Activated naive CD8-positive, alpha-beta T cell (primary cell): ENCODE results near the gene HIVEP3.

Experiments
- H3K27ac Mint-ChIP-seq: one replicate; pipeline ENCODE4 v1.8.0; 2021; ENCODE audit warnings: mixed read lengths
- H3K27me3 Mint-ChIP-seq: one replicate; pipeline ENCODE4 v1.8.0; 2021; ENCODE audit warnings: mixed read lengths
- H3K36me3 Mint-ChIP-seq: one replicate; pipeline ENCODE4 v1.8.0; 2021; ENCODE audit warnings: mixed read lengths
- H3K4me1 Mint-ChIP-seq: one replicate; pipeline ENCODE4 v1.8.0; 2021; ENCODE audit warnings: low read depth, mixed read lengths
- H3K4me3 Mint-ChIP-seq: one replicate; pipeline ENCODE4 v1.8.0; 2021; ENCODE audit warnings: mild to moderate bottlenecking, mixed read lengths
- H3K9me3 Mint-ChIP-seq: one replicate; pipeline ENCODE4 v1.8.0; 2021; ENCODE audit warnings: low read depth, mixed read lengths

The HIVEP3 gene

DNA sequence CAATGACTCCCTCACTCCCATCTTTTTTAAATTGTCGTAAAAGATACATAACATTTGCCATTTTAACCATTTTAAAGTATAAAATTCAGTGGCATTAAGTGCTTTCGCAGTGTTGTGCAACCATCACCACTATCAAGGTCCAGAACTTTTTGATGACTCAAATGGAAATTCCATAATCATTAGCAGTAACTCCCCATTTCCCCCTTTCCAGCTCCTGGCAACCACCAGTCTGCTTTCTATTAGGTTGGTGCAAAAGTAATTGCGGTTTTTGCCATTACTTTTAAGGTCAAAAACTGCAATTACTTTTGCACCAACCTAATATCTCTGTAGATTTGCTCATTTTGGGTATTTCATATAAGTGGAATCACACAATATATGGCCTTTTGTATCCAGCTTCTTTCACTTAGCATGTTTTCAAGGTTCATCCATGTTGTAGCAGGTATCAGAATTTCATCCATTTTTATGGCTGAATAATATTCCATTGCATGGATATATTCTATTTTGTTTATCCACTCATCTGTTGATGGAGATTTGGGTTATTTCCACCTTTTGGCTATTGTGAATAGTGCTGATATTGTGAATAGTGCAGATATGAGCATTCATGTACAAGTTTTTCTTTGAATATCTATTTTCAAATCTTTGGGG, 159.7 kb downstream of the HIVEP3 start:
- Mint-ChIP-seq H3K4me3 (no peak overlapping the region), H3K9me3 (no peaks in the 10 kb centered on the region), H3K27ac (no peak overlapping the region), H3K4me1 (peaks cover 30% of the 10 kb centered on the region), H3K27me3 (no peaks in the 10 kb centered on the region), H3K36me3 (peaks cover 4% of the 10 kb centered on the region)

DNA sequence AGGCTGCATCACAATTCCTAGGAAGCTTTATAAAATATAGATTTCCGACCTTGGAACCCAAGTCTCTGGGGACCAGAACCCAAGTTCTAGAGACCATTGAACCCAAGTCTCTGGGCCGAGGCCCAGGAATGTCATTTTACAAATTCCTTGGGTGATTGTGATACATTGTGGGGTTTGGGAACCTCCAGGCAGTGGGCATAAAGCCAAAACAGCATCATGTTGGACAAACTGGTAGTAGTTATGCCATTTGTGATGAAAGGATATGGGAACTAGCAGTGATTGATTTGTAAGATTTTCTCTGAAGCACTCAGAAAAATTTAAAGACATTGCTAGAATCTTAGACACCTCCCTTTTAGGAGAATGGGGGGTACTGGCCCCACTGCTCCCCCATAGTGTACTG, 160.2 kb downstream of the HIVEP3 start:
- H3K27me3 Mint-ChIP-seq, result no peaks in the 10 kb centered on the region
- H3K36me3 Mint-ChIP-seq, result peaks cover 4% of the 10 kb centered on the region
- peaks cover 35% of the 10 kb centered on the region for H3K4me1 Mint-ChIP-seq
- no peaks in the 10 kb centered on the region for H3K9me3 Mint-ChIP-seq
- no peak overlapping the region for H3K4me3 Mint-ChIP-seq
- no peak overlapping the region for H3K27ac Mint-ChIP-seq

DNA sequence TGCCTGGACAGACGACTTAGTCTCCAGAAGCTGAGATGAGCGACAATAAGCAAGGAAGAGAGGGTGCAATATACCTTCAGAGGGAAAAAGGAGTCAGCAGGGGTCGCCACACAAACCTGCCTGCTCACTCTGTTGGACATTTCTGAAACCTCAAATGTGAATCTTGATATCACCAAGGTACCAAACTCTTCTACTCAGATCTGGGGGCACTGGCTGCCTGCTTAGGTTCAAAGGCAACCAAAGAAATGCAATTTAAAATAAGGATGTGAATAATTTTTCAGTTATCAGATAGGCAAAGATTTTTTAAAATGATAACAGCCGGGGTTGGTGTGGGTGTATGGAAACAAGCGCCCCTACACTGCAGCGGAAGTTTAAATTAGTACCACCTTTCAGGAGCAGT, 164.2 kb downstream of the HIVEP3 start:
- H3K27me3 Mint-ChIP-seq, result no peaks in the 10 kb centered on the region
- H3K4me3 Mint-ChIP-seq, result peak overlapping the region; percentile 34
- peaks cover 71% of the 10 kb centered on the region for H3K4me1 Mint-ChIP-seq
- peak overlapping the region; percentile 75 for H3K27ac Mint-ChIP-seq
- peaks cover 2% of the 10 kb centered on the region for H3K36me3 Mint-ChIP-seq
- no peaks in the 10 kb centered on the region for H3K9me3 Mint-ChIP-seq

DNA sequence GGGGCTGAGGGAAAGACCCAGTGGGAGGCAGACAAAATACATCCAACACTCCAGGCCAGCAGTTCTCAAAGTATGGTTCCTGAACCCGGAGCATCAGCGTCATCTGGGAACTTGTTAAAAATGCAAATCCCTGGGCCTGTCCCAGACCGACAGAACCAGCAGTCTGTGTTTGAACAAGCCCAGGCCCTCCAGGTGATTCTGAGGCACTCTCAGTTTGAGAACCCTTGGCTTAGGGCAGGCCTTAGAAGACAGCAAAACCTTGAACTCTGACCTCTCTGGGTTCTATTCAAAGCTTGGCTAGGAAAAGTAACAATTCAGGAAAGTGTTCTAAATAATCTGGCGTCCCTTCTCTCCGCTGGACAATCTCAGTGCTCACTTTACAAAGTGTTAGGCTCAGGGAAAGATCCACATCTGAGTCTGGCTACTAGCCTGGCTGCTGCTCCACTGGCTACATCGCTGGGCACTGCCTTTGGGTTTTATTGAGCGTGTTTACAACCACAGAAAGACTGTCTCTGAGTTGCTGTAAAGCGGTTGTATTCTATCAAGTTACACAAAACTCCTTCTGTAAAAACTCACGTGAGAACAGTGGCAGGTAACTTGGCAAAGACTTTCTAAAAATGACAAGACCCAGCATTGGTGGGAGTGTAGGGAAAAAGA, 166.1 kb downstream of the HIVEP3 start:
- no peaks in the 10 kb centered on the region for H3K9me3 Mint-ChIP-seq
- H3K4me3 Mint-ChIP-seq, result peak overlapping the region; percentile 44
- H3K27me3 Mint-ChIP-seq, result no peaks in the 10 kb centered on the region
- H3K4me1 Mint-ChIP-seq, result peaks cover 76% of the 10 kb centered on the region
- no peaks in the 10 kb centered on the region for H3K36me3 Mint-ChIP-seq
- peak overlapping the region; percentile 85 for H3K27ac Mint-ChIP-seq

DNA sequence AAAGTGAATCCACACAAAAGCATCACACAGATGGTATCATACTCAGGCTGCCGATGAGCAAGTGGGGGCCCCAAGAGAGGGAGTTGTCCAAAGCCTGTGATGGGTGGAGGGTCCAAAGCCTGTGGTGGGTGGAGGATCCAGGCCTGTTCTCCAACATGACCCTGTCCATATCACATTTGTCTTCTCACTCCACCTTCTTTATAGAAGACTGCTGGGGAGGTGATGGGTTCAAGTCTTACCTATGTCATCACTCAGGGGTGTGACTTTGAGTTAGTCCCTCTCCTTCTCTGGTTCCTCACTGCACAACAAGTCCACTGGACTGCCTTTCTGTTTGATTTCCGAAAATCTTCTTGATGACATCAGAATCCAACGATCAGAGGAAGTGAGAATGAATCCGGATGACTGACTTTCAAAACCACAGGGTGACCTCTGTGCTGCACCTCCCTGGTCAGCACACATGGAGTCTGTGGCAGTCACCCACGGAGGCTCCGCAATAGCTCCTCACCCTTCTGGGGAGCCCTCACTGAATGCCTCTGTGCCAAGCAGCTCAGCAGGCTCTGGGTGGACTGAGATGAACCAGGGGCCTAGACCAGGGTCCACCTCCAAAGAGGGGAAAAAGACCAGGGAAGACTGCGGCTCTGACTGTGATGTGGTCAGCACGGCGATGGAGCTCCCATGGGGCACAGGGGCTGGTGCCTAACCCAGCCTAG, 166.8 kb downstream of the HIVEP3 start:
- no peaks in the 10 kb centered on the region for H3K36me3 Mint-ChIP-seq
- no peaks in the 10 kb centered on the region for H3K9me3 Mint-ChIP-seq
- H3K4me3 Mint-ChIP-seq, result peak overlapping the region; percentile 60
- no peaks in the 10 kb centered on the region for H3K27me3 Mint-ChIP-seq
- peak overlapping the region; percentile 85 for H3K27ac Mint-ChIP-seq
- H3K4me1 Mint-ChIP-seq, result peaks cover 77% of the 10 kb centered on the region

DNA sequence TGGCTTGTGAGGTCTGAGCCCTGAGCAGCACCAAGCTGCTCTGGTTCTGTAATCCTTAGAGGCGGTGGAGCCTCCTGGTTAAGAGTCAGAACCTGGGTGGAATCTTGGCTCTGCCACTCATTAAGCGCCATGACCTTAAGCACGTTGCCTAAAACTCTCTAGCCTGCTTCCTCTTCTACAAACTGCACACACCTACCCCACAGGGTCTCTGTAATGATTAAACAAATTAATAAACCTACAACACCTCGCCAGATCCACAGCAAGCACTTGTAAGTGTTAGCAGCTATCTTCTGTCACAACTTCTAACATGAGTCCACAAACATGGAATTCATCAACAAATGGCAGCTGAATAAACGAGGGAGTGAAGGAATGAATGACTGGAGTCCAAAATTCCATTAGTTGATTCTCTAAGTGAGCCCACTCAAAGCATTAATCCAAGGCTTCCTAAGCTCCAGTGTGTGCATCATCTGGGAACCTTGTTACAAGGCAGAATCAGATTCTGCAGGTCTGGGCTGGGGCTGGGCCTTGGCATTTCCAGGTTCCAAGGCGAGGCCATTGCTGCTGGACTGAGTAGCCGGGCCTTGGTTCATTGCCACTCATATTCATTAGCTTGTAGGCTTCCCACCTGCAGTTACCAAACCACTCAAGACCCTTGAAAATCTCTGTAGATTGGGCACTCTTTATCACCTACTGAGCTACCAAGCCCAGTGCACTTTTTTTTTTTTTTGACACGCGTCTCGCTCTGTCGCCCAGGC, 168.6 kb downstream of the HIVEP3 start:
- Mint-ChIP-seq H3K9me3 (no peaks in the 10 kb centered on the region), H3K4me3 (peak overlapping the region; percentile 60), H3K27me3 (no peaks in the 10 kb centered on the region), H3K27ac (peak overlapping the region; percentile 71), H3K36me3 (no peaks in the 10 kb centered on the region), H3K4me1 (peaks cover 73% of the 10 kb centered on the region)

DNA sequence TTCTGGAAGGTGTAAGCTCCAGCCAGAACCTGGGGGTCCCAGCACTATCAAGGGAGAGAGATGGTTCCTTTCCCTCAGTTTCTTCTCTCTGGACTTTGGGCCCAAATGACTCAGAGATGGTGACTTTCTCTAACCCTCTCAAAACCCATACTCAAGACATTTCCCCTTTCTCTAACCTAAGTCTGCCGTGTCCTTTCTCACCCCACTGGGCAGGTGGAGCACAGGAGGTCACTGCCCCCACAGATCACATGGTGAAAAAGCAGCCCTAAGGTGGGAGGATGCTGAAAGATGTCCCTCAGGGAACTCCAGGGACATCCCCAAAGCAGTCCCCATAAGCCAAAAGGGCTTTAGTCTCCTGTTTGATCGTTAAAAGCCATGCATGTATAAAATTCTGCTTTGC, 173.7 kb downstream of the HIVEP3 start:
- Mint-ChIP-seq H3K9me3 (no peaks in the 10 kb centered on the region), H3K27ac (peak overlapping the region; percentile 43), H3K4me1 (peaks cover 73% of the 10 kb centered on the region), H3K27me3 (no peaks in the 10 kb centered on the region), H3K4me3 (no peak overlapping the region), H3K36me3 (no peaks in the 10 kb centered on the region)

DNA sequence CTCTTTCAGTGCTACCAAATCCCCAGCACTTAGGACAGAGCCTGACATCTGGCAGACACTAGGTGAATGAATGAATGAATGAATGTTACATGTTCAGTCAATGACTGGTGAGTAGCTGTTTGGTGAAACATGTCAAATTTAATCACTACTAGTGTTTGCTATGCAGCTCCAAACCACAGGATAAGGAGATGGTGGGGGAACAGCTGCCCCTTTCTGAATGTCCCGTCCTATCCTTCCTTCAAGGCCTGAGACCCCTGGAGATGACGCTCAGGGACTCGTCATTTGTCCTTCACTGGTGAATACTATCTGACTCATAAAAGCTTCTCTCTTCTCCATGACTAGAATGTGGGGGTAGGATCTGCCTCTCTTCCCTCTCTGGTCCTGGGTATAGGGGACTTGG, 175.4 kb downstream of the HIVEP3 start:
- peak overlapping the region; percentile 64 for H3K4me3 Mint-ChIP-seq

DNA sequence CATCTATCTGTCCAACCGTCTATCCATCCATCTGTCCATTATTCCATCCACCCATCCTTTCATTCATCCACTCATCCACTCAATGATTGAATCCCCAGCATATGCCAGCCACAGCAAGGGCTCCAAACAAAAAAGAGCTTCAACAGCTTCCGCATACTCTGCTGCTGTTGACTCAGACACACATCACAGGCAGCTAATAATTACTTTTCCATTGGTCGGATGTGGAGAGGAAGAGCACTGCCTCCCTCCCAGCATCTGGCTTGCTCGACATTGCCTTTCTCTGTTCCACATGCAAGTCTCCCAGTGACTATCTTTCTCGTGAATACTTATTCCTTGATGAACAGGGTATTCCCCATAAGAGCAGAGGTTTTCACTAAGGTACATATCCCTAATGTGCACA, 176.5 kb downstream of the HIVEP3 start:
- Mint-ChIP-seq H3K27ac (peak overlapping the region; percentile 90), H3K27me3 (no peaks in the 10 kb centered on the region), H3K9me3 (no peaks in the 10 kb centered on the region), H3K36me3 (no peaks in the 10 kb centered on the region), H3K4me1 (peaks cover 84% of the 10 kb centered on the region), H3K4me3 (peak overlapping the region; percentile 46)

More for the DNA sequence above, 175.4 kb downstream of the HIVEP3 start:
- Mint-ChIP-seq H3K36me3 (no peaks in the 10 kb centered on the region), H3K27me3 (no peaks in the 10 kb centered on the region), H3K9me3 (no peaks in the 10 kb centered on the region), H3K4me1 (peaks cover 76% of the 10 kb centered on the region), H3K27ac (peak overlapping the region; percentile 90)

DNA sequence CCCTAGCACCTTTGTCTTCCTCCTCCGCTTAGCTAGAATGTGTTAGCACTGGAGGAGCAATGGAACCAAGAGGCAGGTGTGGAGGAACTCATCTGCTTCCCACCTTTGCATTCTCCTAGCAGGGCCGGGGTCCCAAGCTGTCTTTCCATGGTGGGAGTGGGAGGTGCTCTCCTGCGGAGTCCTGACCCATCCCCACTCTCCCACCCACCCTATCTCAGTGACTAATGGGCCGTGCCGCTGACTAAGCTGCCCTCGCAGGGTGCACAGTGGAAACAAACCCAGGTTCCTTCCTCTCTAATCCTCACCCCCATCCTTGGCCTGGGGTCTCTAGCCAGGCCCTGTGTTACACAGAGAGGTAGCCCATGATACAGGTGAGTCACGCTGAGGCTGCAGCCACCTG, 177.5 kb downstream of the HIVEP3 start:
- peak overlapping the region; percentile 90 for H3K27ac Mint-ChIP-seq
- H3K4me1 Mint-ChIP-seq, result peaks cover 87% of the 10 kb centered on the region
- no peaks in the 10 kb centered on the region for H3K27me3 Mint-ChIP-seq
- no peaks in the 10 kb centered on the region for H3K9me3 Mint-ChIP-seq
- H3K36me3 Mint-ChIP-seq, result no peaks in the 10 kb centered on the region
- H3K4me3 Mint-ChIP-seq, result peak overlapping the region; percentile 30

DNA sequence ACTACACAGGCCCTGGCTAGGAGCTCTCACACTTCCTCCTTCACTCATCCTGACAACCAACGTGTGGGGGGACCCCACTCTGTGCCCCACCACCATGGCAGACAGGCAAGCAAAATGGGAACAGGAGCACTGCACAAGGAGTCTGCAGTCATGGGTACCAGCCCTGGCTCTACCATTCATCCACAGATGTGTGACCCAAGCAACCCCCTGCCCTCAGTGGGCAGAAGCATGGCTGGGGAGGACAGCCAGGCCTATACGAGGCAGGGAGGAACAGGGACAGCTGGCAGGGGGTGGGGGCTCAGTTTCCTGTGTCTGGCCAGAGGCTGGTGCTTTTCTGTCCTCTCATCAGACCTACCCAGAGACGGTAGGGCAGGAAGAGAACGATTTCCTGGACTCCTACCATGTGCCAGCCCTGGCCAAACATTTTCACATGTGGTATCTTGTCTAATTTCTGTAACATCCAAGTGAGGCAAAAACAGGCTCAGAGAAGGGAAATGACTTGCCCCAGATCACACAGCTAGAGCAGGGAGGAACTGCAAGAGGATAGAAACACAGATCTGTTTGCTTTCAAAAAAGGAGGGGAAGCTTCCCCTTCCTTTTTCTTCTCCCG, 178.0 kb downstream of the HIVEP3 start:
- Mint-ChIP-seq H3K36me3 (no peaks in the 10 kb centered on the region), H3K4me3 (peak overlapping the region; percentile 30), H3K27me3 (no peaks in the 10 kb centered on the region), H3K9me3 (no peaks in the 10 kb centered on the region), H3K4me1 (peaks cover 83% of the 10 kb centered on the region), H3K27ac (peak overlapping the region; percentile 90)

DNA sequence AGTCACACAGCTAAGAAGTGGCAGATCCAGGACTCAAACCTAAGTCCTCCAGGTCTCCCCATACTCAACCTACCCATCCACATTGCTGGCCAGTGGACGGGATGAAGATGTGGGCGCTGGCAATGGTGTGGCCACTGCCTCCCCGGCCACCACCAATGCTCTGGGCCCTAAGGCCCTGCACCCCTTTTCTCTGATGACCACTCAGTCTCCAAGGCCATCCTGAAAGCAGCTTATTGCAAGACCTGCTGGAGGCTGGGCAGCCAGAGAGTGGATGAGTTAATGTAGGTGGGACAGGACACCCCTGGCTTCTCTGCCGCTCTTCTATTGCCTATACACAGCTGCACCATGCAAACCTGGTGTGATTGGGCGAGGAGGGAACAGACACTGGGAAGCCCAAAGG, 178.7 kb downstream of the HIVEP3 start:
- Mint-ChIP-seq H3K4me3 (peak overlapping the region; percentile 68), H3K27ac (peak overlapping the region; percentile 90), H3K4me1 (peaks cover 86% of the 10 kb centered on the region), H3K9me3 (no peaks in the 10 kb centered on the region), H3K36me3 (no peaks in the 10 kb centered on the region), H3K27me3 (no peaks in the 10 kb centered on the region)

DNA sequence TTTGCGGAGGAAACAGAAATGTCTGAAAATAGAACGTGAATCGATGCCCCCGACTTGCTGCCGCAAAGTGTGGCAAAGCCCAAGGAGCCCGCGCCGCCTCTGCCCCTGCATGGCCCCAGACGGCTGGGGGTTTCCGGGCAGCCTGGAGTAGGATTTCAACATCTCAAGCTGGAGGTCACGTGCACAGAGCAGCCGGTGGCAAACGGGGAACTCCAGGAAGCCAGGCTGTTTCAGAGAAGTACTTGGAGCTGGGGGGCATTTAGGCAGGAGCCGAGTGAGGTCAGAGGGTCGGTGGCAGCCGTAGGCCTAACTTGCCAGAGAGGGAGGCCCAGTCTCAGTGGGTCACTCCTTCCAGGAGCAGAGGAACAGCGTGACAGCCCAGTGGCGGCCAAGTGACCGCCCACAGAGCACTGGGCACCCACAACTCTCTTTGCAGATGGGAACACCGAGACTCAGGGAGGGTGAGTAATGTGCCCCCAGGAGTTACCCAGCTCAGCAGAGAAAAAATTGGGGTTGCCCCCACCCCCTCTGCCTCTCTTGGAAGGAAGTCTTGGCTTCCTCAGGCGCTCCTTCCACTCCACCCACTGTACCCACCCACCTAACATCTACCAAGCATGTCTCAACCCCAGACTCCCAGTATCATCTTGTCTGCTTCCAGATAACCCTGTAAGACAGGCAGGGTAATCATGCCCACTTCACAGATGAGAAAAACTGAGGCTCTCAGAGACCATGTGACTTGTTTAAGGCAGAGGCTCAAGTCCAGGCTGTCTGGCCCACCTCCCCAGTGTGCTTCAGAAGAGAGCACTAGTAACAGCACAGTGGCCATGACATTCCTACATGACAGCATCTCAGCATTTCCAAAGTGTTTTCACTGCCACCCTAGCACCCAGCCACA, 179.4 kb downstream of the HIVEP3 start:
- no peaks in the 10 kb centered on the region for H3K27me3 Mint-ChIP-seq

DNA sequence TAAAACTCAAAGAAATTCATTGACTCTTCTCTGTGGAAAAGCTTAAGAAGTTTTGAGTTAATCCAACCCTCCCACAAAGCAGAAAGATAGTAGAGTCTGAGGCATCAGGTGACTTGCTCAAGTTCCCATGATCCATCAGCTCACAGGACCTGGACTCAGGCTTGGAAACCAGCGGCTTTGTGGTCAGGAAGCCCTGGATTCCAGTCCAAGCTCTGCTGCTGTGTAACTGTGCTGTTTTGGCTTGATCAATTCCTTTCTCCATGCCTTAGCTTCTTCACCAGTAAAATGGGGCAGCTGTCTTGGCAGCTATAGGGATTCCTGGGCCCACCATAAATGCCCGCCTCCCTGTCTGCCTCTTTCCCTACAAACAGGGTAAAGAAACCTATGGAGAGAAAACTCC, 180.2 kb downstream of the HIVEP3 start:
- Mint-ChIP-seq H3K27ac (peak overlapping the region; percentile 90), H3K9me3 (no peaks in the 10 kb centered on the region), H3K27me3 (no peaks in the 10 kb centered on the region), H3K4me1 (peaks cover 78% of the 10 kb centered on the region), H3K36me3 (no peaks in the 10 kb centered on the region), H3K4me3 (peak overlapping the region; percentile 68)

More for the DNA sequence above, 179.4 kb downstream of the HIVEP3 start:
- Mint-ChIP-seq H3K4me3 (peak overlapping the region; percentile 68), H3K27ac (peak overlapping the region; percentile 90), H3K9me3 (no peaks in the 10 kb centered on the region), H3K4me1 (peaks cover 85% of the 10 kb centered on the region), H3K36me3 (no peaks in the 10 kb centered on the region)
